ENCODE results near the gene LMTK3.

LMTK3 gene

DNA sequence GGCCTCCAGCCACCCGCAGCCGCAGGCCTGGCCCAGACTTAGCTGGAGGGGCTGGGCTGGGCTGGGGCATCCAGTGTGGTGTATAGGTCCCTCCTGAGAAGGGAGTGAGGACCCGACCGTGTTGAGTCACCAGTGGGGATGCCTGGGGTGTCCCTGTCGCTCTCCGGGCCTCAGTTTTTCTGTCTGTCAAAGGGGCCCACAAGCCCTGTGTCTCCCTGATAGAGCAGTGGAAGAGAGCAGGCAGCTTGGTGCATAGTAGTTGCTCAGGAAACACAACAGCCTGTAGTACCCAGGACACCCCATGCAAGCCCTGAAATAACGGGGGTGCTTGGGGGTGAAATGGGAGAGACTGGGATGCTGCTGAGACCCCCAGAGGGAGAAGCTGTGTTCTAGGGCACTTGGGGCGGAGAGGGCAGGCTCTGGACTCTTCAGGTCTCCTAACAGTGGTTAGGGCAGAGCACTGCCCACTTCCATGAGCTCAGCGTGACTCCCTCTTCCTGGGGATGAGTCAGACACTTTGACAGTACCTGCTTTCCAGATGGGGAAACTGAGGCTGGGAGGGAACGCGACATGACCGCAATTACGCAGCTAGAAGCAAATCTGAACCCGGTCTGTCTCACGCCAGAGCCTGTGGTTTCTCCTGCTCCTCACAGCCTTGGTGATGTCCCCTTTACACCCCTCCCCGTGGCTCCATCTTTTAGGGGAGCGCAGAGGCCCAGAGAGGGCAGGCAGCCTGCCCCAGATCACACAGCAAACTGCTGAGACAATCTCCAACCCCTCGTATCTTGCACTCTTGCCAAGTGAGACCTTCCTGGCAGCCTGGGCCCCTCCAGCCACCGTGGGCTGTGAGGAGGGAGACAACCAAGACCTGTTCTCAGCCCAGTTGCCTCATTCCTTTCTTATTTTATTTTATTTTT, 41.0 kb upstream of the LMTK3 start:
- TF ChIP-seq, protein P1, sequence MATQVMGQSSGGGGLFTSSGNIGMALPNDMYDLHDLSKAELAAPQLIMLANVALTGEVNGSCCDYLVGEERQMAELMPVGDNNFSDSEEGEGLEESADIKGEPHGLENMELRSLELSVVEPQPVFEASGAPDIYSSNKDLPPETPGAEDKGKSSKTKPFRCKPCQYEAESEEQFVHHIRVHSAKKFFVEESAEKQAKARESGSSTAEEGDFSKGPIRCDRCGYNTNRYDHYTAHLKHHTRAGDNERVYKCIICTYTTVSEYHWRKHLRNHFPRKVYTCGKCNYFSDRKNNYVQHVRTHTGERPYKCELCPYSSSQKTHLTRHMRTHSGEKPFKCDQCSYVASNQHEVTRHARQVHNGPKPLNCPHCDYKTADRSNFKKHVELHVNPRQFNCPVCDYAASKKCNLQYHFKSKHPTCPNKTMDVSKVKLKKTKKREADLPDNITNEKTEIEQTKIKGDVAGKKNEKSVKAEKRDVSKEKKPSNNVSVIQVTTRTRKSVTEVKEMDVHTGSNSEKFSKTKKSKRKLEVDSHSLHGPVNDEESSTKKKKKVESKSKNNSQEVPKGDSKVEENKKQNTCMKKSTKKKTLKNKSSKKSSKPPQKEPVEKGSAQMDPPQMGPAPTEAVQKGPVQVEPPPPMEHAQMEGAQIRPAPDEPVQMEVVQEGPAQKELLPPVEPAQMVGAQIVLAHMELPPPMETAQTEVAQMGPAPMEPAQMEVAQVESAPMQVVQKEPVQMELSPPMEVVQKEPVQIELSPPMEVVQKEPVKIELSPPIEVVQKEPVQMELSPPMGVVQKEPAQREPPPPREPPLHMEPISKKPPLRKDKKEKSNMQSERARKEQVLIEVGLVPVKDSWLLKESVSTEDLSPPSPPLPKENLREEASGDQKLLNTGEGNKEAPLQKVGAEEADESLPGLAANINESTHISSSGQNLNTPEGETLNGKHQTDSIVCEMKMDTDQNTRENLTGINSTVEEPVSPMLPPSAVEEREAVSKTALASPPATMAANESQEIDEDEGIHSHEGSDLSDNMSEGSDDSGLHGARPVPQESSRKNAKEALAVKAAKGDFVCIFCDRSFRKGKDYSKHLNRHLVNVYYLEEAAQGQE (IDR thresholded peaks at IDR 0.05; ENCODE audit: insufficient replicate concordance, low read depth), result no peak
- TF ChIP-seq, protein P2, sequence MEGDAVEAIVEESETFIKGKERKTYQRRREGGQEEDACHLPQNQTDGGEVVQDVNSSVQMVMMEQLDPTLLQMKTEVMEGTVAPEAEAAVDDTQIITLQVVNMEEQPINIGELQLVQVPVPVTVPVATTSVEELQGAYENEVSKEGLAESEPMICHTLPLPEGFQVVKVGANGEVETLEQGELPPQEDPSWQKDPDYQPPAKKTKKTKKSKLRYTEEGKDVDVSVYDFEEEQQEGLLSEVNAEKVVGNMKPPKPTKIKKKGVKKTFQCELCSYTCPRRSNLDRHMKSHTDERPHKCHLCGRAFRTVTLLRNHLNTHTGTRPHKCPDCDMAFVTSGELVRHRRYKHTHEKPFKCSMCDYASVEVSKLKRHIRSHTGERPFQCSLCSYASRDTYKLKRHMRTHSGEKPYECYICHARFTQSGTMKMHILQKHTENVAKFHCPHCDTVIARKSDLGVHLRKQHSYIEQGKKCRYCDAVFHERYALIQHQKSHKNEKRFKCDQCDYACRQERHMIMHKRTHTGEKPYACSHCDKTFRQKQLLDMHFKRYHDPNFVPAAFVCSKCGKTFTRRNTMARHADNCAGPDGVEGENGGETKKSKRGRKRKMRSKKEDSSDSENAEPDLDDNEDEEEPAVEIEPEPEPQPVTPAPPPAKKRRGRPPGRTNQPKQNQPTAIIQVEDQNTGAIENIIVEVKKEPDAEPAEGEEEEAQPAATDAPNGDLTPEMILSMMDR (IDR thresholded peaks at IDR 0.05; ENCODE audit: insufficient read depth, low read length), result no peak
- no peak for TF ChIP-seq POLR2AphosphoS5 (IDR thresholded peaks at IDR 0.05; ENCODE audit: low read depth)
- TF ChIP-seq GABPA (IDR thresholded peaks at IDR 0.05; ENCODE audit: low read depth), result no peak
- no peak for TF ChIP-seq SPI1 (IDR thresholded peaks at IDR 0.05; ENCODE audit: borderline replicate concordance, low read depth)
- DNase-seq (ENCODE audit: low read depth in 1 of 2, low spot score in 1 of 2), result no peak
- H3K27me3 ChIP-seq (ENCODE audit: insufficient read depth, poor library complexity, severe bottlenecking), result peaks cover 19% of the 10 kb centered on the region
- no peak overlapping the region for H3K27ac ChIP-seq (replicated peaks)
- H3K4me3 ChIP-seq (replicated peaks; ENCODE audit: insufficient read depth, low read length), result no peak overlapping the region

DNA sequence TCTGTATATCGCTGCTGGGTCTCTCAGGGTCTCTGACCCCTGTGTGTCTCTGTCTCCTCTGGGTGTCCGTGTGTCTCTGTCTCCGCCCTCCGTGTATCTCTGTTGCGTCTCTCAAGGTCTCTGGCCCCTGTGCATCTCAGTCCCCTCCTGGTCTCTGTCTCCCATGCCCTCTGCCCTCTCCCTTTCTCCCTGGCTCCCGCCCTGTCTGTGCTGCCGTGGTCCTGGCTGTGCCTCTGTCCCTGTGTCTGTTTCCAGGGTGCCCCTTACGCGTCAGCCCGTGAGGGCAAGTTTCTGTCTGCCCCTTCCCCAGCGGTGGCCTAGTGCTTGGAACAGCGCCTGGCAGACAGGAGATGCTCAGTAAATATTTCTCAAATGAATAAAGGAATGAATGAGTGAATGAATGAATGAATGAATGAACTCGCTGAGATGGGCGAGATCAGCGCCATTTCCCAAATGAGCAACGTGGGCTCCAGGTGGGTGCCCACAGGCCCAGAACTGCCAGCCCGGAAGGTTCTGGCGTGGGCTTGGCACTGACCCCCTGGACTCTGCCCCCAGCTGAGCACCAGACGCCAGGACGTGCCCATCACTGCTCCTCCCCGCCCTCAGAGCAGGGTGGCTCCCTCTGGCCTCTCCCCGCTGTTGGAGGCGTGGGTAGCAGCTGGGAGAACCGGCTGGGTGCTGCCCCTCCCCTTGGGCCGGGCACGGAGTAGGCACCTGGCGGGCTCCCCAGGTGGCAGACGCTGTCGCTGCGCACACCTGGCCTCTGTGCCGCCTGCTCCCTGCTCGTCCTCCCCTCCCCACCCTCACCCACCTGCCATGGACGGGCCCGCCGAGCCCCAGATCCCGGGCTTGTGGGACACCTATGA, 40.0 kb upstream of the LMTK3 start, which contains the start of gene SULT2B1:
SULT2B1 (plus strand) TSS at position 736 of the 866 bp plus-strand sequence; CDS start at position 817, 81 bp downstream.
- H3K4me3 ChIP-seq (replicated peaks; ENCODE audit: insufficient read depth, low read length), result no peak within 1 kb of the TSS
- no peak within 1 kb of the TSS for H3K27ac ChIP-seq (replicated peaks)
- peaks cover 19% of the 10 kb centered on the region for H3K27me3 ChIP-seq (ENCODE audit: insufficient read depth, poor library complexity, severe bottlenecking)
- no peak for DNase-seq (ENCODE audit: low read depth in 1 of 2, low spot score in 1 of 2)
- TF ChIP-seq GABPA (IDR thresholded peaks at IDR 0.05; ENCODE audit: low read depth) (no peak), SPI1 (IDR thresholded peaks at IDR 0.05; ENCODE audit: borderline replicate concordance, low read depth) (no peak), POLR2AphosphoS5 (IDR thresholded peaks at IDR 0.05; ENCODE audit: low read depth) (no peak)
- TF ChIP-seq, protein P1 (IDR thresholded peaks at IDR 0.05; ENCODE audit: insufficient replicate concordance, low read depth), result no peak
- TF ChIP-seq, protein P2 (IDR thresholded peaks at IDR 0.05; ENCODE audit: insufficient read depth, low read length), result no peak

DNA sequence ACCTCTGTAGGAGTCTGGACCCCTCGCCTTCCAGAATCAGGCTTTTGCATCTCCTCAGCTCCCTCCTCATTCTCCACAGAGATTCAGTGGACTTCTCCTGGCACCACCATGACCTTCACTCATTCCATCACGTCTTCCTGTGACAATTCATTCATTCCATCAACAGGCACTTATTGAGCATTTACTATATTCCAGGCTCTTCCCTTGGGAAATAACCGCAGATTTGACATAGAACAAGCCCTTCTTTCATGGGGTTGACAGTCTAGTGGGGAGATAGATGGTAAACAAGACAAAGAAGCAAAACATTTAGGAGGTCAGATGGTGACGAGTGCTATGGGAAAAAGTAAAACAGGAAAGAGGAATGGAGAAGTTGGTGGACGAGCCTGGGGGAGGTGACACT, 37.7 kb upstream of the LMTK3 start:
- Histone ChIP-seq H3K4me3 (replicated peaks; ENCODE audit: insufficient read depth, low read length) (no peak overlapping the region), H3K27me3 (ENCODE audit: insufficient read depth, poor library complexity, severe bottlenecking) (peaks cover 19% of the 10 kb centered on the region), H3K27ac (replicated peaks) (no peak overlapping the region)
- DNase-seq (ENCODE audit: low read depth in 1 of 2, low spot score in 1 of 2), result no peak
- TF ChIP-seq, protein P1 (IDR thresholded peaks at IDR 0.05; ENCODE audit: insufficient replicate concordance, low read depth), result no peak
- no peak for TF ChIP-seq POLR2AphosphoS5 (IDR thresholded peaks at IDR 0.05; ENCODE audit: low read depth)
- TF ChIP-seq GABPA (IDR thresholded peaks at IDR 0.05; ENCODE audit: low read depth), result no peak
- no peak for TF ChIP-seq SPI1 (IDR thresholded peaks at IDR 0.05; ENCODE audit: borderline replicate concordance, low read depth)
- TF ChIP-seq, protein P2 (IDR thresholded peaks at IDR 0.05; ENCODE audit: insufficient read depth, low read length), result no peak
